ENCODE measurements around the gene MAML3.
A peak's percentile ranks its signal among the peaks of the same experiment; 100 is the strongest.

Gene MAML3

GRCh38 chr4:140153718-140154571 is at the start of gene MAML3:
Gene MAML3, minus strand, starts transcription at chr4:140154184. Its CDS starts 857 bp downstream, at chr4:140153327.
- peak; percentile 67 to 74 for DNase-seq (ENCODE audit: low read depth in 2 of 2)

- DNase-seq (ENCODE audit: low read depth in 2 of 2), result no peak
Measured at GRCh38 chr4:140198942-140199341, 45.0 kb upstream of the MAML3 start.

- no peak for DNase-seq (ENCODE audit: low read depth in 2 of 2)
Measured at GRCh38 chr4:140195806-140196205, 41.8 kb upstream of the MAML3 start.

- no peak for DNase-seq (ENCODE audit: low read depth in 2 of 2)
Measured at GRCh38 chr4:140189805-140190204, 35.8 kb upstream of the MAML3 start.

- no peak for DNase-seq (ENCODE audit: low read depth in 2 of 2)
Measured at GRCh38 chr4:140188975-140189374, 35.0 kb upstream of the MAML3 start.

- no peak for DNase-seq (ENCODE audit: low read depth in 2 of 2)
Measured at GRCh38 chr4:140187316-140187695, 33.3 kb upstream of the MAML3 start.

- no peak for DNase-seq (ENCODE audit: low read depth in 2 of 2)
Measured at GRCh38 chr4:140186651-140187315, 32.8 kb upstream of the MAML3 start.

- DNase-seq (ENCODE audit: low read depth in 2 of 2), result no peak
Measured at GRCh38 chr4:140186082-140186438, 32.1 kb upstream of the MAML3 start.

GRCh38 chr4:140185412-140186081 is 31.6 kb upstream of the MAML3 start:
- no peak for DNase-seq (ENCODE audit: low read depth in 2 of 2)

- DNase-seq (ENCODE audit: low read depth in 2 of 2), result no peak
Measured at GRCh38 chr4:140183270-140183669, 29.3 kb upstream of the MAML3 start.

GRCh38 chr4:140180577-140180976 is 26.6 kb upstream of the MAML3 start:
- no peak for DNase-seq (ENCODE audit: low read depth in 2 of 2)

- DNase-seq (ENCODE audit: low read depth in 2 of 2), result no peak
Measured at GRCh38 chr4:140176735-140177134, 22.8 kb upstream of the MAML3 start.

GRCh38 chr4:140174543-140174942 is 20.6 kb upstream of the MAML3 start:
- DNase-seq (ENCODE audit: low read depth in 2 of 2), result no peak

GRCh38 chr4:140172960-140173359 is 19.0 kb upstream of the MAML3 start:
- DNase-seq (ENCODE audit: low read depth in 2 of 2), result no peak

- DNase-seq (ENCODE audit: low read depth in 2 of 2), result no peak
Measured at GRCh38 chr4:140170299-140170698, 16.3 kb upstream of the MAML3 start.

- no peak for DNase-seq (ENCODE audit: low read depth in 2 of 2)
Measured at GRCh38 chr4:140168936-140169335, 15.0 kb upstream of the MAML3 start.

- no peak for DNase-seq (ENCODE audit: low read depth in 2 of 2)
Measured at GRCh38 chr4:140168474-140168873, 14.5 kb upstream of the MAML3 start.

GRCh38 chr4:140163029-140163810 is 9.2 kb upstream of the MAML3 start:
- no peak for DNase-seq (ENCODE audit: low read depth in 2 of 2)

GRCh38 chr4:140162596-140162995 is 8.6 kb upstream of the MAML3 start:
- no peak for DNase-seq (ENCODE audit: low read depth in 2 of 2)

- no peak for DNase-seq (ENCODE audit: low read depth in 2 of 2)
Measured at GRCh38 chr4:140158365-140159030, 4.5 kb upstream of the MAML3 start.

- DNase-seq (ENCODE audit: low read depth in 2 of 2), result no peak
Measured at GRCh38 chr4:140157341-140157740, 3.4 kb upstream of the MAML3 start.
